C1 segment of cervical spinal cord (tissue), 14 donors: Measurements from ENCODE around the gene ITPKB.

Experiments used
- DNase-seq, 14 donors: peaks; one replicate each; lab custom pipeline; 2025; lab: John Stamatoyannopoulos, UW

Gene ITPKB

DNA sequence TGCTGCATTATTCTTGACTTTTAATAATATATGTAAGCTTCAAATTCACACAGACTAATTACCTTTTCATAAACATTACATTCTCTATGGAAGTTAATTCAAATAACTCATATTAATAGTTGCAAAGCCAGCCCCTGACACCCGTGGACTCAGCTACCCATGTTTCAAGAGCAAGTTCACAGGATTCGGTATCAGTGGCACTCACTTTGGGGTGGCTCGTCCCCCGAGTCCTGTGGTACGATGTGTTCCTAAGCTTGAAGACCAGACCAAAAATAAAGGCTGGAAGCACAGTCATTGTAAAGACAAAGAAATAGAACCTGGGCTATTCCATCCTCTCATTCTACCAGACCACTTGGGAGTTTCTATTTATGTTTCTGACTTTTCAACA lies 70.9 kb downstream of the ITPKB start:
- no peak for DNase-seq

DNA sequence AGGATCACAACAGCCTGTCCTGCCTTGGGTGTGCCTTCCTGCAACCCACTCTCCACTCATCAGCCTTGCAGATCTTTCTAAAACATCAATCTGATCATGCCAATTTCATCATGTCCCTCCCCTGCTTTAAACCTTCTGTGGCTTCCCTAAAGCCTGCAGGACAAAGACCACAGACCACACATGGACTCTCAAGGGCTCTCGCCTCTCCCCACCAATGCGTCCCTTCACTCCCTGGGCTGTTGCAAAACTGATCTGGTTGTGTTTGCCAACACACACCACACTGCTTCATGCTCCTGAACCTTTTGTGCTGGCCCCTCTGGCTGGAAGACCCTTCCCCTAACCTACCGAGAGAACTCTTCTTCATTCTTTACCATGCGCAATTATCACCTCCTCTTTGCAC lies 72.4 kb downstream of the ITPKB start:
- no peak for DNase-seq

DNA sequence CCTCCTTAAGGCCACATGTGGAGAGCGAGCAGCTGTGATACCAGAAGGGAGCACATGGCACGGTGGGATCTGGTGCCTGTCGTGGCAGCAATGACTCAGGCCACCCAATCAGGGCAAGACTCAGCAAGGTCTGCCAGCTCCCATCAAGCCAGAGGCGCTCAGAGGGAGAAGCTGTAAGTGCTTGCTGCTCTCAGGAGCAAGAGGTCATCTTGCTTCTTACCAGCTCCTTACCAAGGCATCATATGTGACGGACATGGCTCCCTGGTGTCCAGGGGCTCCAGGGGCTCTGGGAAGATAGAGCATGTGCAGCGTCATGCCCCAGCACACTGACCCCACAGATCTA lies 72.9 kb downstream of the ITPKB start:
- DNase-seq: peak in 1 of 14 donors; percentile 37

DNA sequence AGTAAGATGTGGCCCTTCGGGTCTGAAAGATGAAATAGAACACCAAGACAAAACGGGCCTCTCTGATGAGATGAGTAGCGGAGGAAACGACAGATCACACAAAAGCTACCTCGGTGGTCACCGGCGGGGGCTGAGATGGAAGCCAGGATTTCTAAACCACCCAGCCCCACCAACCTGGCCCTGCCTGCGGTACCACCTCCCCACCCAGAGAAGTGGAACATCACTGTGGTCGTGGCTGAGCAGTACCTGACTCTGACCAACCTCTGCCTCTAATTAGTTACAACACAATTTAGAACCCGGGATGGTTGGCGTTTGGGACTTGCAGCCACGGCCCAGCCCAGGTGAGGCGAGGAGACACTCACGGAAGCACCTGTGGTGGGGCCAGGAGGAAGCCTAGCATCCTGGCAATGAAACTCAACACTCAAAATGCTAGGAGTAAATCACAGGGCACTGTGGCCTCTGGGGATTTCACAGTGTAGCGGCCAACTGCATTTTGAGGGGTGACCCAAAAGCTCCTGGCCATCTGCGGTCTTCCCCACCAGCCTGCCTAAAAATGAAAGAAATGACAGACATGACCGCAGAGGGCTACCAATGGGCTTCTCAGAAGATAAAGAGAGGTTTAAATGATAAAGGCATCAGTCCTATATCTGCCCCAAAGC lies 73.4 kb downstream of the ITPKB start:
- no peak for DNase-seq

DNA sequence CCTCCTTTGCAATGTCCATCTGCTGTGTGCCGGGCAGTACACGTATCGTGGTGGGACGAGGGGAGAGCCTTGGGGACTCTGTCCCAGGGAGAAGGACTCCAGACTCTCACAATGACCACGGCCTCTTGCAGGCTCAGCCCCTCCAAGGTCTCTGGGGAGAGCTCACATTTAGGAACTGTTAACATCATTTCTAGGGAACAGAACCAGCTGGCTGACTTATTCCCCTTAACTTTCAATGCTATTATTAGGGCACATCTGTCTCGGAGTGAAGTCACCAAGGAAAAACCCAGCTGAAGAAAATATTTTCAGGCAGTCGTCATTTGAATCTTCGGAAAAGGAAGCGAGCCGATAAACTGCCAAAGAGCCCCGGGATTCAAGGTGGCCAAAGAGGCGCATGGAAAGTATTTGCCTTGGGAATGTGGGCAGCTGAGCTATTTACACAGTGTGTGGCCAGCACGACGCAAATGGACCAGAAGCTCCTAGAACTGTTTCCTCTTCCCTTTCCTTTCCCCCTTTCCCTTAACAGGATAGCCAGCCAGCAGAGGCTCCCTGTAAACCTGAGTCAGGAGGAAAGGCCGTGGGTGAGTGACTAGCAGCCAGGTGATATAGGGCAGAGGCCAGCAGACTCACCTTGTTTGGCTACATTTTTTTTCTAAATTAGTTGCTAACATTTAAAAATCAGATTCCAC lies 74.5 kb downstream of the ITPKB start:
- no peak for DNase-seq

DNA sequence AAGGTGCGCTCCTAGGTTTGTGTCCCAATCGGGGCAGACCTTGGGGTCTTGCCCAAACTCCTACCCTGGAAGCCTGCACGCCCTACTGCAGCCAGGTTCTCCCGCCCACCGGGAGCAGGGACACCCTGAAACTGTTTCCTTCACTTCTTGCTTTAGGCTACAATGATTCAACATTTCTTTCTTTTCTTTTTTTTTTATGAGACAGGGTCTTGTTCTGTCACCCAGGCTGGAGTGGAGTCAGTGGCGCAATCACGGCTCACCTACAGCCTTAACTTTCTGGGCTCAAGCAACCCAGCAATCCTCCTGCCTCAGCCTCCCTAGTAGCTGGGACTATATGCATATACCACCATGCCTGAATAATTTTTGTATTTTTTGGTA lies 75.8 kb downstream of the ITPKB start:
- DNase-seq: no peak

DNA sequence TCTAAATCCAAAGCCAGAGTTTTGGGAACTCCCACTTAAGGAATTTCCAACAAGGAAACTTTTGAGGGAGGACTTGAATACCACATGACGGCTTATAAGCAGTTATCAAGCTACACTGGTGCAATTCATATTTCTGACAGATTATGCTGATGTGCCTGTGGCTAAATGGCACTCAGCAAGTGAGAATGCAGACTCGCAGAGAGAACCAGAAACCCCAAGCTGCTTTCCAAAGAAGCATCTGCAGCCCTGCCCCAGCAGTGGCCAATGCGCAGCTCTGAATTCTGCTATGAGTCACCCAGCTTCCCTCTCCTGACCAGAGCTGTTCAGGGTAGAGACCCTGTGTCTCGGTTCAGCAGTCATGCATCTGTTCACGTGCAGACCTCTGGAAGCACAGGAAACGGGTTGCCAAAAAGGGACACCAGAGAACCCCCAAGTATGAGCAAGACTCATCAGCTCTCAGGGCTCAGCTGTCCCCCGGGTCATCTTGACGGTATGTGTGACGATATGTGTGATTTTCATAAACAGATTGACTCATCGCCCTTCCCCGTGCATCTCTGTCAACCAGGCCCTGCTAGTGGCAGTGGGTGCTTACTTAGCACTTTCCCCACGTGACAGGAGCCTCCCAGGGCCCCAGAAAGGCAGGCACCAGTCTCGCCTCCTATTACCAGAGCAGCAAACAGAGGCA lies 76.3 kb downstream of the ITPKB start:
- DNase-seq: peak in 10 of 14 donors; percentile 26 to 92 (median 62)

DNA sequence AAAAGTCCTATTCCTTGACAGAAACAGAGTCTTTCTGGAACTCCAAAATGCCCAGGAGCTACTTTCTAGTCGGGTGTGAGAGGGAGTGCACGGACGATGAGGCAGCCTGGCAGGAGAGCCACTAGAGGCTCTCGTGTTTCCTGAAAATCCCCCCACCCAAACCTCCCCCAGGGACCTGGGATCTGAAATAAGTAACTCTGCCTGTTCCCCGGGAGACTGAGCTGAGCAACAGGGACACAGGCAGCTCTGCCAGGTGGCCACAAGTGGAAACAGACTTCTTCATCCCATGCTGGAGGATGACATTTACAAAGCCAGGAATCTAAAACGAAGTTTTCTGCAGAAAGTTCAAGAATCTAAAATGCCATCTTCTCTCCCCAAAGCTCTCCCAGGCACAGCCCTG lies 77.1 kb downstream of the ITPKB start:
- DNase-seq: peak in 4 of 14 donors; percentile 34 to 68 (median 38)

DNA sequence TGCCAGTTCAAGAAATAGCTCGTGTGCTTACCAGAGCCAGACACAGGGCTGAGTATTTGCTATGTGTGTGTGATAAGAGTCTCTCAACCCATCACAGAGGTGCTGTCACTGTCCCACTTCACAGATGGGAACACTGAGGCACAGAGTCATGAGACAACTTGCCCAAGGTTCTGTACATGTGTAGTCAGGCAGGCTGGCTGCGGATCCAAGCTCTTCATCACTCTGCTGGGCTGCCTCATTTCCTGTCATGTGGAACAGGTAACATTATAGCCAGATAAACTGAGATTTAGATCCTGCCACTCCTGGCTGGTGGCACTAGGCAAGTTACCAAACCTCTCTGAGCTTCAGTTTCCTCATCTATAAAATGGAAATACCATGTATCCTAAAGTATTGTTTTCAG lies 77.8 kb downstream of the ITPKB start:
- no peak for DNase-seq

DNA sequence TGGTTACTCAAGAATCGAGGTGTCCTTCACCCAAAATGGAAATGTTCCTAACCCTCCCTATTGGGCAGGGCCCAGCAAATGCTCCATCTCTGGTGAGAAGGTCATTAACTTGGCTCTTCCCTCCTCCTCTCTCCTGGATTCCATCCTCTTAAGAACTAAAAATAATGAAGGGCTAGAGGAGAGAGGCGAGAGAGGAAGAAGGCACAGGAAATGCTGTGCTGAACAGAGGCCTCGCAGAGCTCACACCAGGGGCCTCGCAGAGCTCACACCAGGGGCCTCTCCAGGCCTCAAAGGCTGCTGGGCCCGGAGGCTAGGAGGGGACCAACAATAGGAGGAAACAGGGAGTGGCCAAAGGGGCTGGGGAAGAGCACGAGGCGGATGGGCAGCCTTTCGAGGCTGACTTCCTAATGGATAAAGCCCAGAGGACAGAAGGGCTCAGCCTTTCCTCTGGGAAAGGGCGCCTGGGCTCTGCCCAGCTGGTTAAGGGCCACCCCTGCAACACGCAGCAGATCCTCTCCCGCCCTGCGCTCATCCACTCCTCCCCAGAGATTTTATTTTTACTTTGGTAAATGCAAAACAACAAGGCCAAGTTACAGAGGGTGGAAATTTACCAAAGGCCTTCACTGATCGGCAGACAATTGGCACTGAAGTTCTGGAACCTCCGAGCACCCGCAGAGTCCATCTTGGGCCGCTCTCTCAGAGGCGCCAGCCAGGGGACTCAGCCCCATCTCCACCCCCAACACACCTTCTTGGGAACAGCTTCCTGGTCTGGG lies 78.5 kb downstream of the ITPKB start:
- peak in 2 of 14 donors; percentile 37 to 42 for DNase-seq

DNA sequence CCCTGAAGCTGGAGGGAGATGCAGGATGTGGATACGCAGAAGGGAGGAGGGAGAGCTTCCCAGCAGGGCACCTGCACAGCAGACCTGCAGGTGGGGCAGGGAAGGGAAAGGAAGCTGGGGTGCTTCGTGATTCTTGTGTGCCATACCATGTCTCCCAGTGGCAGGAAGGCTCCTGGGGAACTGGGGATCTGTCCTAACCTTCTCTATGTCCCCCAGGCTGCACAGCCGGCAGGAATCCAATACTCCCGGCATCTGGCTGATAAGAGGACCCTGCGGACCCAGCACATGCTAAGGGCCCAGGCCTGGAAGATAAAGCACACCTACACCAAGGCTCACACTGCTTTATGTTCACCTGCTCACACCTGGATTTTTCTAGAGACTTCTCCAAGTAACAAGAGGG lies 79.4 kb downstream of the ITPKB start:
- no peak for DNase-seq

DNA sequence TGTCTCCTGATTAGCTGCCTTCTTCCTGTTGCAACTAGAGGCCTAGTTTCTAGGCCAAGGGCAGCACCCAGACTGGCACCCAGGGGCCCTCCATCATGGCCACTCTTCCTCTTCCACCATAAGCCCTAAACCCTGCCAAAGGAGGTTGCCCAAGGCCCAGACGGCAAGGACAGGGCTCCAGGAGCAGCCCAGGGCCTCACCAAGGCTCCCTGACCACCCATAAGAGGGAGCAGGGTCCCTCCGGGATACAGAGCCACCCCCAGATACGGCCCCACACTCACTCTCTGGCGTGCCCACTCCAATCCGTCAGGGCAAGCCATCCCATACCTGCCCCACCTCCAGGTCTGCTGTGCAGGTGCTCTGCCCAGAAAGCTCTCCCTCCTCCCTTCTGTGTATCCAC lies 79.9 kb downstream of the ITPKB start:
- DNase-seq: no peak

DNA sequence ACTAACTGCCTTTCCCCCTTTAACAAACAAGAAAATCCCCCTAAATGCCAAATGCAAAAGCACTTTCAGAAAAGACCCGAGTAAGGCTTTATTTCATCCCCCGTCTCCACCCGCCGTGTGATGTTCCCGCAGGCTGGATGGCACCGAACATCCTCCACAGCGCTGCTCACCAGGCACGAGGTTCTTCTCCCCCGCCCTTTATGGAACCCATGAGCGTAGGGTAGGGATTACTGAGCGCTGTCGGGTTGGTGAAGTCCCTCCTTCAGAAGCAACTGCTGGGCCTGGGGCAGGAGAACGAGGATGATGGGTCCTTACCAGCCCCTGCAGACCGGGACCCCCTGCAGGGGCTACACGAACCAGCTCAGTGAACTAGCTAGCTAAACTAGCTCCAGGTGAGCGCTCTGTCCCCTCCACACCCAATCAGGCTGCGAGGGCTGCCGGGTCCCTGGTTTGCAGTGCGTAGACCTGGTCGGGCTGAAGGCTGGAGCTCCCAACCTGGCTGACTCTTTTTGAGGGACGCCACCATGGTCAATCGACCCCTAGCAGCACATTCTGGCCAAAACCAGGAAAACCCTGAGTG lies 80.4 kb downstream of the ITPKB start:
- peak in 6 of 14 donors; percentile 64 to 88 (median 72) for DNase-seq

DNA sequence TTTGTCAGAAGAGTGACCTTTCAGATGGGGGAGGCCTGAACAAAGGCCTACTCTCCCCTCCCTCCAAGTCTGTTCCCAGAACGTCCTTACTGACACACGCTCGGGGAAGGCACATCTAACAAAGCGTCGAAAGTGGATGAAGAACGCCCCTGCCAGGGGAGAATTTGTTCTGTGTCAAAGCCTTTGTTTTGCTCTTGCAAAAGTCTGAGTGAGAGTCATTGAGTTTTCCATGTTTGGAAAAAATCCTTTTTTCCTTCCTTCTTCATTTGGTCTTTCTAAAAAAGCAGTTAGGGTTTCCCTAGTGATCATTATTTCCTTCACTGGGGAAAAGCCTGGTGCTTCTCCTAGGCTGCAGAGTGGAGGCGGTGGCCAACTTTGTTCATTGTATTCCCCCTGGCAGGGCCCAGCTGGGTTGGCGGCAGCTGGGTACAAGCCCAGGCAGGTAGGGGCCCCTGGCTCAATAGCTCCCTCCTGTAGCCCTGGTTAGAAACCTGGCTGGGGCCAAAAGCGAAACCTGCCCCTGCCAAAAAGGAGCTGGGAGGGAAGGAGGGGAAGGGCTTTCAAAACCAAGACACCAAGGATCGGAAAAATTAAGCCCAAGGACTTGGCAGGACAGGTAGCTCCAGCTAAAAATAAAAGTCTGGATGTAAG lies 81.1 kb downstream of the ITPKB start:
- DNase-seq: peak in 10 of 14 donors; percentile 28 to 88 (median 70)

DNA sequence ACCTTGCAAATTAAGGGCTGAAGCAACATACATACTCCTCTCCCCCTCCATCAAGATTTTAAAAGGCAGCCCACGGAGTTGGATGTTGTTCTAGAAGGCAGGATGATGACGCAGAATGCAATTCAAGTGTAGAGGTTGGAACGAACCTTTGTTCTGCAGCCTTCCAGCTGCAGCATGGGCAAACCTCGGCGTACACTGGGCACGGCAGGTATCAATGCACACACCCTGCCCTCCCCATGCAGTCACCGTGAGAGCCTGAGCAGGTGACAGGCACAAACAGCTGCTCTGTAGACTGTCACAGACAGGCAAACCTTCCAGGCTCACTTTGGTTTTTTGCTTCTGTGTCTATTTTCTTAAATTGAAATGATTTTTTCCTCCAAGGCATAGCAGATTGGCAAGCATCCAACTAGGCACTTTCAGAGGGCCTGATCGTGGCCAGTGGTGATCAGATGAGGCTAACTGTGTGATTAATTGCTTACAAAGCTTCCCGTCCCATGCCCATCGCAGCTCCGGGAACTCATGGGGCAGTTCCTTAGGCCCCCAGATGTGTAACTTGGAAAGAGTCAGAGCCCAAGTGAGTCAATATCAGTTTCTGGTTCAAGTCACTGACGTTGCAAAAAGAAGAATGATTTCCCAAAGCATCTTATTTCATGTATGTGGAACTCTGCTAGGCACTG lies 82.3 kb downstream of the ITPKB start:
- DNase-seq: peak in 2 of 14 donors; percentile 75 to 80

DNA sequence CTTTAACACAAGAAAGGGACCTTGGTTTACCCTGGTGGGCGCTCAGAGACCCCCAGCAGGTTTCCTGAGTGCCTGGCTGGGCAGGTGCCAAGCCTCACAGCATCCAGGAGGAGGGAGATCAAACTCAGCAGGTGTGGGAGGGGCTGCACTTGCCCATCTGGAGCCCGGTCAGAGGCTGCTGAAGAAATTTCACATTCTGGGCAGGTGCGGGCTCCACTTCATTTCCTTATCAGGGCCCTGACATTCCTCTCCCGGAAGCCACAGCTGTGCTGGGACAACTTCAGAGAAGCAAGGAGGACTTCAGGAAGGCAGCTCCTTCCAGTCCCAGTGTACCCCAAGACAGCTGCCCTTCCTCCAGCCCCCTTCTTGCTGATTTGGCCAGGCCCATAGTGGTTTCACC lies 82.9 kb downstream of the ITPKB start:
- no peak for DNase-seq

DNA sequence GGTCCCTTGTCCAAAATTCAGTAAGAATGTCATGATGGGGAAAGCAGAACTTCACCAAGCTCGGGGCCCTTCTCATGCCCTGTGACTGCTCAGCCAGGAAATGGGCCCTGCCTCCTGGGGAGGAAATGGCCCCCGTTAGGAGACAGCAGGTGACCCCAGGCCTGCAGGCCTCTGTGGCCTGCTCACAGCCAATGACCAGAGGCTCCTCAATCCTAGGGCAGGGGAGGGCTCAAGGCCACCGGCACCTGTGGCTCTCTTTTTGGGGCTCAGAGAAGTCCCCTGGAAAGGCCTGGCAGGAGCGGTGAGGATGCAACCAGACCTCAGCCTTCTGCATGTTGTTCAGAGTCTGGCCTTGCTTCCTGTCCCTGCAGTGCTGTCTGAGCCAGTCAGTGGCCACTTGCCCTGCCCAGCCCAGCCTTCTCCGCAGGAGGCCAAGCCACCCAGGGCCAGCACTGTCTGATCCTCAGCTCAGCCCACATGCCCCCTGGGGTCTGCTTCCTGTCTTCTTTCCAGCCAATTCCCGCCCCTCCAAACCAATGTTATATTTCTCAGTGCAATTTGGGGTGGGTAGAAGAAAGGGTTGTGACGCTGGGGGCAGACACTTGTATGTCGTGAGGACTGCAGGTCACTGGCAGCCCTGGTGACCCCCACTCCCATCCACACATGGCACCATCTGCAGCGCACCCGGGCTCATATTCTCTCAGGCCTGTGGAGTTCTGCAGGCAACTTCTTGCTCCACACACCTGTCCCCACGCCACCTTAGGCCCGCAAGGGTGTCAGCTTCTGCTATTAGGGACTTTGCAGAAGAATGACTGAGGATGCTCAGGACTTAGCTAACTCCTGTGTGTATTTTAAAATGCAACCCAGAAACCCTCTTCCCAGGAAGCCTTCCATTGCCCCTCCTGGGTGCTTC lies 83.6 kb downstream of the ITPKB start:
- peak in 4 of 14 donors; percentile 16 to 61 (median 40) for DNase-seq

DNA sequence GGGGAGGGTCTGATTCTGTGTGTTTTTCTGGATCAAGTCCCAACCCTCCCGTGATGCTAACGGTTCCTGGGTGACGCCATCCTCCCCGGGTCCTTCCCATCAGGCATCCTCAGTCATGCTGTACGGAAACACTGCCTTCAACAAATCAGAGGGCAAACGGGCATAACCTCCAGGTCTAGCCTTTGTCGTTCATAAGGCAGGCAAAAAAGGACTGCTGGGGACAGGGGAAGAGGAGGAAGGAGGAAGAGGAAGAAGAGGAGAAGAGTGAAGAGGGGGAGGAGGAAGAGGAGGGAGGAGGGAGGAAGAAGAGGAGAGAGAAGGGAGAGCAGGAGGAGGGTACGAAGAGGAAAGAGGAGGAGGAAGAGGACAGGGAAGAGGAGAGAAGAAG lies 84.4 kb downstream of the ITPKB start:
- no peak for DNase-seq

DNA sequence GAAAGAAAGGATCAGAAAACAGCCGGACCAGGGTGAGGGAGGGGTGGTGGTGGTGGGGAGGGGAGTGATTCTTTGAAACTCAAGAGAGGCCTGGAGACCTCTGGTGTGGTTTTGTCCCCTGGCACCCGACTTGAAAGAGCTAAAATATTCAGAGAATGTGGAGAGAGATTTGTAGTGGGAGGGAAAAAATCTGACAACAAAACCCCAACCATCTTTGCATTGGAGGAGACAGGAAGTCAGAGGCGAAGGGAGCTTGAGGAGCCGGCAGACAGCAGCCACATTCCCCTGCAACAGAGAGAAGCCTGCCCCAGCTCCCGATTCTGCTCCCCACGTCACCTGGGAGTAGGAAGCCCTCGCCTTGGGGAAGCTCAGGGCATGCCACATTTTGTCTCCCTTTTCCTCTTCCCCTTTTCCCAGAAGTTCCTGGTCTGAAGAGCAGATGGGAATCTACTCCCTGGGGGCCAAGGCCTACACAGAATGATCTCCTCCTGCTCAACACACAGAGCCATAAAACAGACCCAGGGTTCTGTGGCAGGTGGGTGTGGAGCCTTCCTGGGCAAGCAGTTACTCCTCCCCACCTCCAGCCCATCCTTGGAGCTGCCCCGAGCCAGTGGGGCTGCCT lies 84.9 kb downstream of the ITPKB start:
- DNase-seq: no peak
